IPS DF 6.9 (cell line): ENCODE measurements around the gene RPL18A.
A peak's percentile ranks its signal among the peaks of the same experiment; 100 is the strongest.

ENCODE experiments used
- DNase-seq: peaks from one replicate; pipeline ENCODE4 v3.0.0-alpha.2; 2013; ENCODE audit warnings: low read depth, low spot score
- H3K27ac ChIP-seq: one replicate; pipeline ENCODE4 v1.5.1; 2013; ENCODE audit warnings: low read length, control low read depth
- H3K27me3 ChIP-seq: 2 replicates; pipeline ENCODE4 v1.6.1; 2013; ENCODE audit warnings: mild to moderate bottlenecking, low read length; ENCODE audit not compliant: control insufficient read depth, insufficient read depth
- H3K36me3 ChIP-seq: 2 replicates; pipeline ENCODE4 v1.6.1; 2013; ENCODE audit warnings: low read length; ENCODE audit not compliant: control insufficient read depth, insufficient read depth
- H3K4me1 ChIP-seq: 2 replicates; pipeline ENCODE4 v1.6.1; 2013; ENCODE audit warnings: low read length; ENCODE audit not compliant: control insufficient read depth, insufficient read depth
- H3K4me3 ChIP-seq: 2 replicates; pipeline ENCODE4 v1.5.1; 2013; ENCODE audit warnings: mild to moderate bottlenecking, low read length
- H3K9me3 ChIP-seq: 2 replicates; pipeline ENCODE4 v1.6.1; 2013; ENCODE audit warnings: low read length, inconsistent platforms; ENCODE audit not compliant: control insufficient read depth, insufficient read depth
- WGBS: extraction: QIAGEN DNeasy Blood & Tissue Kit; methylation state at CpG from one replicate; pipeline ENCODE4 v1.1.7; 2013; ENCODE audit warnings: mixed read lengths, missing lambda C conversion rate; ENCODE audit not compliant: insufficient read length, insufficient coverage; 5-methylcytosine and 5-hydroxymethylcytosine counted together

The RPL18A gene

DNA sequence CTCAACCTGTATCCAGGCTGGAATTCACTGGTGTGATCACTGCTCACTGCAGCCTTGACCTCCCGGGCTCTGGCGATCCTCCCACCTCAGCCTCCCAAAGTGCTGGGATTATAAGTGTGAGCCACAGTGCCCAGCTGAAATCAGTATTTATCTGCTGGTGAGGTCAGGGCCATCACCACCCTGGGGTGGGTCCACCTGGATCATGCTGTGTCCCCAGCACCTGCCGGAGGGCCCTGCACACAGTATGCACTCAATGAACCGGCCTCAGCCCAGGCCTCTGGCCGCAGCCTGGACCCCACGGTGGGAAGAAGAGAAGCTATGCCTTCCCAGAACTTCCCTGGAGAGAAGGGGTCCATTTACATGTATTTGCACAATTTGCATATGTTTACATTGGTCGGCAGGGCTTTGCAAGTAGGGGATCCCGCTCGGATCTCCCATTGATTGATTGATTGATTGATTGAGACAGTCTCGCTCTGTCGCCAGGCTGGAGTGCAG lies 9.5 kb downstream of the RPL18A start:
- H3K4me1 ChIP-seq: peaks cover 10% of the 10 kb centered on the region
- H3K27me3 ChIP-seq: no peaks in the 10 kb centered on the region
- no CpG with 5 or more reads among the region's 11 CpGs for WGBS
- no peak overlapping the region for H3K4me3 ChIP-seq
- 0 out of 2 replicates have a peak, but pooled peaks cover 2% of the 10 kb centered on the region for H3K36me3 ChIP-seq
- no peak overlapping the region for H3K27ac ChIP-seq
- no peaks in the 10 kb centered on the region for H3K9me3 ChIP-seq
- DNase-seq: no peak

DNA sequence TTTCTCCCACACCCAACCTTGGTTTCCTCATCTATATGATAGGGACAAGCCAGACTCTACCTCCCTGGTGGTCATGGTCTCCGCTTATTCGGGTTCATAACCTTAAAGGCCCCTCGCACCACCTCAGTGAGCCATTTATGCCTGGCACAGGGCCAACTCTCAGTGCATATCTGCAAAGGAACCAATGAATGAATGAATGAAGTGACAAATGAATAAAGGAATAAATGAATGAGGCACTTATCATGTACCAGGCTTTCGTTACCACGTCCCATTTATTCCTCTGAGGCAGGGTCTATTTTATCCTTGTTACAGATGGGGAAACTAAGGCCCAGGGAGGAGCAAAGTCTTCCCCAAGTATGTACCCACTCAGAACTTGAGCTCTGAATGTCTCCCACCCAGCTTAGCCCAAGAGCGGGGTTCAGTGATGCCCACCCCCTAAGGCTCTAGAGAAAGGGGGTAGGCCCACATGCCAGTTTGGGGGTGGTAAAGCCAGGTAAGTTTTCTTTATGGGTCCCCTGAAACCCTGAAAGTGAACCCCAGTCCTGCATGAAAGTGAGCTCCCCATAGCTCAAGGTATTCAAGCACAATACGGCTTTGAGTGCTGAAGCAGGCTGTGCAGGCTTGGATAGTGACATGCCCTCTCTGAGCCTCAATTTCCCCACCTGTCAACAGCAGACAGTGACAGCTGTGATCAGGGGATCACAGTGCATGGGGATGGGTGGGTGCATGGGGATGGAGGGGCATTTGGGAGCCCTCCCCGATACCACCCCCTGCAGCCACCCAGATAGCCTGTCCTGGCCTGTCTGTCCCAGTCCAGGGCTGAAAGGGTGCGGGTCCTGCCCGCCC lies 11.5 kb downstream of the RPL18A start:
- no peak for DNase-seq
- no peaks in the 10 kb centered on the region for H3K36me3 ChIP-seq
- WGBS: no CpG with 5 or more reads among the region's 10 CpGs
- H3K27ac ChIP-seq: no peak overlapping the region
- H3K27me3 ChIP-seq: no peaks in the 10 kb centered on the region
- no peaks in the 10 kb centered on the region for H3K9me3 ChIP-seq
- peaks cover 8% of the 10 kb centered on the region for H3K4me1 ChIP-seq
- no peak overlapping the region for H3K4me3 ChIP-seq

DNA sequence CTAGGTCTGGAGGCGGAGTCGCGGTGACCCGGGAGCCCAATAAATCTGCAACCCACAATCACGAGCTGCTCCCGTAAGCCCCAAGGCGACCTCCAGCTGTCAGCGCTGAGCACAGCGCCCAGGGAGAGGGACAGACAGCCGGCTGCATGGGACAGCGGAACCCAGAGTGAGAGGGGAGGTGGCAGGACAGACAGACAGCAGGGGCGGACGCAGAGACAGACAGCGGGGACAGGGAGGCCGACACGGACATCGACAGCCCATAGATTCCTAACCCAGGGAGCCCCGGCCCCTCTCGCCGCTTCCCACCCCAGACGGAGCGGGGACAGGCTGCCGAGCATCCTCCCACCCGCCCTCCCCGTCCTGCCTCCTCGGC lies 12.2 kb downstream of the RPL18A start, which contains the start of gene SLC5A5:
Gene SLC5A5 (plus strand): TSS at position 68 of the 373 bp plus-strand sequence. CDS start 375 bp downstream, outside the sequence.
- DNase-seq: no peak
- H3K27ac ChIP-seq: no peak within 1 kb of the TSS
- no peaks in the 10 kb centered on the region for H3K27me3 ChIP-seq
- no CpG with 5 or more reads among the region's 26 CpGs for WGBS
- no peaks in the 10 kb centered on the region for H3K9me3 ChIP-seq
- no peaks in the 10 kb centered on the region for H3K36me3 ChIP-seq
- H3K4me1 ChIP-seq: peaks cover 8% of the 10 kb centered on the region
- H3K4me3 ChIP-seq: no peak within 1 kb of the TSS

DNA sequence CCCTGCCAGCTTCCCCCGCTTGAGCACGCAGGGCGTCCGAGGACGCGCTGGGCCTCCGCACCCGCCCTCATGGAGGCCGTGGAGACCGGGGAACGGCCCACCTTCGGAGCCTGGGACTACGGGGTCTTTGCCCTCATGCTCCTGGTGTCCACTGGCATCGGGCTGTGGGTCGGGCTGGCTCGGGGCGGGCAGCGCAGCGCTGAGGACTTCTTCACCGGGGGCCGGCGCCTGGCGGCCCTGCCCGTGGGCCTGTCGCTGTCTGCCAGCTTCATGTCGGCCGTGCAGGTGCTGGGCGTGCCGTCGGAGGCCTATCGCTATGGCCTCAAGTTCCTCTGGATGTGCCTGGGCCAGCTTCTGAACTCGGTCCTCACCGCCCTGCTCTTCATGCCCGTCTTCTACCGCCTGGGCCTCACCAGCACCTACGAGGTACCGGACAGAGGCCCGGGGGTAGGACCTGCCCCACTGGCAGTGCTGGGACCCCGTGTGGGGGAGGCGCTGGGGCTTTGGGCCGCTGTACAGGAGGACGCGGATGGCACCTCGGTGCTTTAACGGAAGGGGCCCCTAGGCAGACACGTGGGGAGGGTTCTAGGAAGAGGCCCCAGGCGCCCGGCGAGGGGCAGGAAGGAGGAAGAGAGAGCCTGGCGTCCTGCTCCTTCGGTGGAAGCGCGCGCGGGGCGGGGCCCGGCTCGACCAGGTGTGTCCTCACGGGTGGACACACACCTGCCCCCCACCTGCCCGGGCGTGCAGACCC lies 12.7 kb downstream of the RPL18A start:
- no peaks in the 10 kb centered on the region for H3K27me3 ChIP-seq
- DNase-seq: no peak
- H3K4me1 ChIP-seq: peaks cover 8% of the 10 kb centered on the region
- H3K27ac ChIP-seq: no peak overlapping the region
- no CpG with 5 or more reads among the region's 61 CpGs for WGBS
- H3K9me3 ChIP-seq: no peaks in the 10 kb centered on the region
- H3K36me3 ChIP-seq: no peaks in the 10 kb centered on the region
- no peak overlapping the region for H3K4me3 ChIP-seq

DNA sequence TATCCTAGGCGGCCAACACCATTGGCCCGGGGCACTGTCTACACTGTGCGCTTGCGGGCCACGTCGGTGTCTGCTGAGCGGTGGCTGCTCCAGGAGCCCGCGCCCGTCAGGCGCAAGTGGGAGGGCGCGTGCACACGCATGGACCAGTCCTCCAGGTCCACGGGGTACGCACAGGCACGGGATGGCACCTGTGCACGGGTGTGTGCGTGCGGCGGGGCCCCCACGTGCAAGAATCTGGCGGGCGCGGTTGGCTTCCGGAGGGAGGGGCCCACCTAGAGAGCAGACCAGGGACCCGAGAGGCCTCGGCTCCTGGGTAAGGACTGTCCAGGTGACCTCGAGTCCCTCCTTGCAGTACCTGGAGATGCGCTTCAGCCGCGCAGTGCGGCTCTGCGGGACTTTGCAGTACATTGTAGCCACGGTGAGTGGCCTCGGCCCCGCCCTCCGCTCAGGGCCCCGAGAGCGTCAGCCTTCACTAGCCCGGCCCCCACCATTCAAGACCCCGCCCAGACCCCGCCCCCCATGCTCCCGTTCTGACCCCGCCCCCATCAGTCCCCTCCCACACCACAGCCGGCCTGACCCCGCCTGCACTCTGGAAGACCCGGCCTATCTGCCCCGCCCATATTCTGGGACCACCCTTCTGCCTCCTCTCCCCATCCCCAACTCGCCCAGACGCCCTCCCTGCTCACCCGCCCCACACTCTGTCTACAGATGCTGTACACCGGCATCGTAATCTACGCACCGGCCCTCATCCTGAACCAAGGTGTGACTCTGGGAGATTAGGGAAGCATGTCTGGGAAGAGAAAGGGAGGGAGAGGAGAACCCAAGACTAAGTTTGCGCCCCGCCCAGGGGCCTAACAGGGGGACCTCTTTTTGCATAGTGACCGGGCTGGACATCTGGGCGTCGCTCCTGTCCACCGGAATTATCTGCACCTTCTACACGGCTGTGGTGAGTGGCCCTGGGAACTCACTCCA lies 14.4 kb downstream of the RPL18A start:
- DNase-seq: no peak

DNA sequence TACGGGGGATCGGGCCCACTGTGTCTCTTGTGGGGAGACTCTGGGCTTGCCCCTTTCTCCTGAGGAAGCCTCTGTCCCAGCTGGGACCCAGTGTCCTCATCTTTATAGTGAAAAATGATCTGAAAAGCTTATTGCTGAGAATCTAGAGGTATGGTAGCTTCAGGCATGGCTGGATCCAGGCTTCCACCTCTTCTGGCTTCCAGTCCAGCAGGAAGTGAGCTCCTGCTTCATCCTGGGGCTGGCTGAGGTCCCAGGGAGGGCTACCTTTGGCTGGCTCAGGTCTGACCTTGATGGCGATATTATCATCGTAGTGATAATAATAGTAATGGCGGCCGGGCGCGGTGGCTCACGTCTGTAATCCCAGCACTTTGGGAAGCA lies 15.0 kb downstream of the RPL18A start:
- Histone ChIP-seq H3K27me3 (no peaks in the 10 kb centered on the region), H3K4me1 (0 out of 2 replicates have a peak, but pooled peaks cover 1% of the 10 kb centered on the region), H3K9me3 (no peaks in the 10 kb centered on the region), H3K36me3 (no peaks in the 10 kb centered on the region), H3K4me3 (no peak overlapping the region; the same call in 1 of the 2 replicates), H3K27ac (no peak overlapping the region)
- whole genome bisulfite sequencing: no CpG with 5 or more reads among the region's 9 CpGs
- no peak for DNase-seq

More for the DNA sequence above, 14.4 kb downstream of the RPL18A start:
- H3K9me3 ChIP-seq: no peaks in the 10 kb centered on the region
- WGBS: no CpG with 5 or more reads among the region's 63 CpGs
- peaks cover 3% of the 10 kb centered on the region; the same call in 1 of the 2 replicates for H3K4me1 ChIP-seq
- no peaks in the 10 kb centered on the region for H3K27me3 ChIP-seq
- H3K4me3 ChIP-seq: peak overlapping the region; percentile 52; the same call in 1 of the 2 replicates
- no peak overlapping the region for H3K27ac ChIP-seq
- no peaks in the 10 kb centered on the region for H3K36me3 ChIP-seq

DNA sequence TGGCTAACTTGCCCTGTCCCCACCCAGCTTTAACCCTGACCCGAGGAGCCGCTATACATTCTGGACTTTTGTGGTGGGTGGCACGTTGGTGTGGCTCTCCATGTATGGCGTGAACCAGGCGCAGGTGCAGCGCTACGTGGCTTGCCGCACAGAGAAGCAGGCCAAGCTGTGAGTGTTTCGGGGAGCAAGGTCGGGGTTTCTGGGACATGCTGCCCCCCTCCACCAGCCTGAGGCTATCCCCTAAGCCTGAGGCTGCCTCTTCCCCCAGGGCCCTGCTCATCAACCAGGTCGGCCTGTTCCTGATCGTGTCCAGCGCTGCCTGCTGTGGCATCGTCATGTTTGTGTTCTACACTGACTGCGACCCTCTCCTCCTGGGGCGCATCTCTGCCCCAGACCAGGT lies 18.0 kb downstream of the RPL18A start:
- Histone ChIP-seq H3K9me3 (no peaks in the 10 kb centered on the region), H3K4me3 (no peak overlapping the region), H3K4me1 (no peaks in the 10 kb centered on the region), H3K36me3 (no peaks in the 10 kb centered on the region), H3K27me3 (no peaks in the 10 kb centered on the region), H3K27ac (no peak overlapping the region)
- WGBS: no CpG with 5 or more reads among the region's 16 CpGs
- DNase-seq: no peak

DNA sequence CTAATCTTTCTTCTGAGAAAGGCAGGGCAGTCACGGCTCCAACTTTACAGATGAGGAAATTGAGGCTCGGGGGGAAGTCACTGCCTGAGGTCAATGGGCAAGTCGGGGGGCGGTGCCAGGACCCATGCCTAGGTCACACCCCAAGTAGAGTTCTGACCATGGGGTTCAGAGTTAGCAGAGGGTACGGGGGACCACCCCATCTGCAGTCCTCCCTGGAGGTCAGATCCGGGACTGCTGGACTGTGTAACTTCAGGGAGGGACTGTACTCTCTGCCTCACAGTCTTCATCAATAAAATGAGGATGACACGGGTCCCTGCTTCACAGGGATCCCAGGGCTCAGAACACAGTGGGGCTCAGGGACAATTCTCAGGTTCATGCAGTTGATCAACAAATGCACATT lies 19.8 kb downstream of the RPL18A start:
- H3K27ac ChIP-seq: no peak overlapping the region
- H3K4me3 ChIP-seq: no peak overlapping the region
- no peaks in the 10 kb centered on the region for H3K27me3 ChIP-seq
- DNase-seq: no peak
- H3K9me3 ChIP-seq: no peaks in the 10 kb centered on the region
- H3K4me1 ChIP-seq: no peaks in the 10 kb centered on the region
- no CpG with 5 or more reads among the region's 7 CpGs for WGBS
- H3K36me3 ChIP-seq: no peaks in the 10 kb centered on the region

DNA sequence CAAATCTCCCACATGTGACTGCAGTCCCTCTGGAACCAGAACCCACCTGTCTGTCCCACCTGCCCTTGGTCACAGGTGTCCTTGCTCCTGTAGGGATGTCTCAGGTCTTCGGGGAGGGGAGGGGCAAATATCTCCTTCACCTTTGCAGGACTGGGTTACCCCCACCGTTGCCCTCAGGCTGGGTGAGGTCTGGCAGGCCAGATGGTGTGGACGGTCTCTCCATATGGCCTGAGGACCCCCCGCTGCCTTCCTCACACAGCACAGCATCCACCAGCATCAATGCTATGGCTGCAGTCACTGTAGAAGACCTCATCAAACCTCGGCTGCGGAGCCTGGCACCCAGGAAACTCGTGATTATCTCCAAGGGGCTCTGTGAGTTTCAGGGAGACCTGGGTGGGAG lies 22.0 kb downstream of the RPL18A start:
- no CpG with 5 or more reads among the region's 7 CpGs for WGBS
- DNase-seq: no peak
- no peaks in the 10 kb centered on the region for H3K36me3 ChIP-seq
- H3K4me3 ChIP-seq: no peak overlapping the region
- no peaks in the 10 kb centered on the region for H3K4me1 ChIP-seq
- no peak overlapping the region for H3K27ac ChIP-seq
- no peaks in the 10 kb centered on the region for H3K9me3 ChIP-seq
- no peaks in the 10 kb centered on the region for H3K27me3 ChIP-seq
